GM19397 (cell line): ENCODE data around the gene ZFR.

Experiments used
- ATAC-seq: cut with Tn5 transposase; IDR thresholded peaks from one replicate; pipeline ENCODE4 v1.9.1; 2021; ENCODE audit warnings: mild to moderate bottlenecking, moderate library complexity; ENCODE audit not compliant: unreplicated experiment

Gene ZFR

DNA sequence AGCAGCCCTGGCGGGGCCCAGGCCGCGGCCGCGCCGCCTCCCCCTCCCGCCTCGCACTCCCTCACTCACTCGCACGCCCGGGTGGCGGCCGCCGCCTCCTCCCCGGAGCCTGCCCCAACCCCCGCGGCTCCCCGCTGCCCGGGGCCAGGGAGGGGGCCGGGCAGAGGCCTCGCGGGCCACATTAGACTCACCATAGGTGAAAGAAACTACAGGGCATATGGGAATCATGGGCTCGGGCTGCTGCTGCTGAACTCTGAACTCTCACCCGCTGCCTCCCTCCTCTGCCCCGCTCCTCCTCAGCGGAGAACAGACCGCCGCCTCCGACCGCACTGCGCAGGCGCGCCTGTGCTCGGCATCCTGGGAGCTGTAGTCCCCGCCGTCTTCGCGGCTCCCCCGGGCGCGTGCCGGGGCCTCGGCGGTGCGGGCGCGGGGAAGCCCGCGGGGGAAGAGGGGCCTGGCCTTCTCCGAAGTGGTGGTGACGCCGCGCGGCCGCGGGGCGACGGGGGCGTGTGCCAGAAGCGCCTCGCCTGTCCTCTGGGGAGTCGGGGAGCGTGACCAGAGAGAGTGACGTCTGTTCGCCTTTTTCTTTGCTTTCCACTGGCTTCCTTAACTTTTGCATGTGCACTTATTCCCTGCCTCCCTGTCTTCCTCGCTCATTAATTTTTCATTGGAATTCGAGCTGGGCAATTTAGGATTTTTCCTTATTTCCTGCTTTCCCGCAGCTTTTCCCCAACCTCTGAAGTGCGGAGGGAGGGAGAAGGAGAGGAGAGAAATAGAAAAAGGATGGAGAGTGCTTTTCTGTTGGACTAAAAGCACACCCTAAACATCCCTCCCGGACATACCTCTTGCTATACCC, at the start of gene ZFR:
TSS of gene ZFR (minus strand) at position 310 of the 856 bp plus-strand sequence. CDS start at position 228, 82 bp downstream.
- ATAC-seq: peak; percentile 82

GRCh38 chr5:32490972-32491557, 46.5 kb upstream of the ZFR start:
- no peak for ATAC-seq

DNA sequence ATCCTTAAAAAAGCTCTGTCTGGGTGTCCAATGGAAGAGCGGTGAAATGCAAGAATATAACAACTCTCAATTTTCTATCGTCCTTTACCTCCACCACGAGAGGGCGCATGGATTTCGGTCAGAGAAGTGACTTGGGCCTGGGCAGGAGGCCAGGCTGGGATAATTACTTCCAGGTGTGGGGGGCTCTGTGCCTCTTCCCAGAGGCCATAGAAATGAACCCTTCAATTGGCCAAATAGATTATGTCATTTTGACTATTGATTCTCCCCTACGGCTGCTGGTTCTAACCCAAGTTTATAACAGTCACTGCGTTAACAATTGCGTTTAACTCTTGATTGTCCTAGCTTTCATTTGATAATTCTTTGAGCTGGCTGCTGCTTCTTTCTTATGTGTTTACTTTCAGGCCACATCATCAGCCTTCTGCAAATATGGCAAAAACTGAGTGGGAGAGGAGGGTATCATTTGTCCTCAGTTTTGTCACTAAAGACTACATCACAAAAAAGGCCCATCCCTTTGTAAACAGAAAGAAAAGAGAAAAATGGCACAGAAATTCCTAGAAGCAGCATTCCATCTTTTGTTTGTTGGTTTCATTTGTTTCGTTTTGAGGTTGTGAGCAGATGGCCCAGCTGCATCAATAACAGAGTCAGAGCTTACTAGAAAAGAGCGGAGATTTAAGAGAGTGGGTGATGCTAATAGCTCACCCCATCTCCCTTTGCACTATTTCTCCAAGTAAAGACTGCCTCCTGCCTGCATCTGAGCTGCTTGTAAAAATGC, 45.4 kb upstream of the ZFR start:
- no peak for ATAC-seq

DNA sequence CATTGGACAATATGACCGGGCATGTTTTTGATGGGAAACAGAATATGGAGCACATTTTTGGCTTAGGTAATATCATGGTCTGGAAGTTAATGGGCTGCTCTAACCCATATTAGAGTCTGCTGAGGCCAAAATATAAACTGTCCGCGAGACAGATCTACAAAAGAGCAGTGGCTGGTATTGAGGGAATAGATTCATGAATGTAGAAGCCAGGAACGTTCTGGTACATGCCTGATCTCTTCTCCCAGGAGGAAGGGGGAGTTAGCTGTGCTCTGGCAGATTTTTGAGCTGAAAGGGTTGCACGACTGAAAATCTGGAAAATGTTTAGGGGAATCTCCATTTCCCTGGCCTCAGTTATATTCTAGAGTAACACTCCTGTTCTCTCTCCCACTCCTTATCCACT, 42.9 kb upstream of the ZFR start:
- ATAC-seq: no peak

DNA sequence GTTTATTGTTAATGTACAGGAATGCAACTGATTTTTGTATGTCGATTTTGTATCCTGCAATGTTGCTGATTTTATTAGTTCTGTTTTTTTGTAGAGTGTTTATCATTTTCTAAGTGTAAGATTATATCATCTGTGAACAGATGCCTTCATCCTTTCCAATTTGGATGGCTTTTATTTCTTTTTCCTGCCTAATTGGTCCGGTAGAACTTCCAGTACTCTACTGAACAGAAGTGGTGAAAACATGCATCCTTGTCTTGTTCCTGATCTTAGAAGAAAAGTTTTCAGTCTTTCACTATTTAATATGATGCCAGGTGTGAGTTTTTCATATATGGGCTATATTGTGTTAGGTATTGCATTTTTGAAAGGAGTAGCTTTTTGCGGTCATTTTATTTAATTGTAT, 42.5 kb upstream of the ZFR start:
- ATAC-seq: no peak

GRCh38 chr5:32482193-32482592, 37.7 kb upstream of the ZFR start:
- ATAC-seq: no peak

GRCh38 chr5:32479096-32479495, 34.6 kb upstream of the ZFR start:
- ATAC-seq: no peak

DNA sequence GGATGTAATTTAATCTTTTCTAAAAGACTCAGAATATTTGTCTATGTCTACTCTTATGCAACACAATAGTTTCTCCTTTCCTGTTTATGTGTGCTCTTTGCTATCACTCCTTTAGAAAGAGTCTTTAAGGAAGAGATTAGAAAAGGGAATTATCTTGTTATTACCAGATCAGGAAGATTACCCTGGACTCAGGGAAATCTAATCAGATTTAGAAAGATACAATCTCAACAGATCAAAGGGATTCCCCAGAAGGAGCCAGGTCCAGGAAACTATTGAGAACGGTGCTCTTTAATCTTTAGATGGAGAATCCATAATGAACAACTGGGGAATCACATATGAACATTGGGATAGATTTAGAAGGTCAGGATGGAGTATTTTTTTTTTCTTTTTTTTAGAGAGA, 32.4 kb upstream of the ZFR start:
- no peak for ATAC-seq

DNA sequence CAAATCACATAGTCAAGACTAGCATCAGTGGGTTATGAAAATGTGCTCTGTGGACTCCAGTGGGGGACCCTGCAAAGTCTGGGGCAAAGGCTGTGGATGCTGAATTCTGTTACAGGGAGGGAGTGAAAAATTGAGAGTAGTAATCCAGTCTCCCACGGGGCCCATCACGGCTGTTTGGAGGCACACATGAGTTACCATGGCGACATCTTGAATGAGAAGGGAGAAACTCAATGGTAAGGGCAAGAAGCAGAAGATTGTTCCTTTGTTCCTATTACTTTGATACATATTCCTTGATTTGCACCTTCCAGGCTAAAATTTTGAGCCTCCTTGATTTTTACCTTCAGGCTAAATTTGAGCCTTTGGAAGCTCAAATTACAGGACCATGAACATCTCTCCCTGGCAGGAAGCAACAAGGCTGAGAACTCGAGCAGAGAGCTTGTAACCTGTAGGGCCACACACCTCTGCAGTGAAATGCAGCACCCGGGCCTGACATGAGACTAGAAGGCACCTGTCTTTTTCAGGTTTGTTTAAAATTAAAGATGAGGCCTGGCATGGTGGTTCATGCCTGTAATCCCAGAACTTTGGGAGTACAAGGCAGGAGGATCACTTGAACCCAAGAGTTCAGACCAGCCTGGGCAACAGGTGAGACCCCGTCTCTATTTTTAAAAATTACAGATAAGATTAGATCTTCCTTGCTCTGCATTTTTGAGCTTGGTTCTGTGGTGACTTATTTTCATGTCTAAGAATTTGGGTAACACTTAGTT, 31.0 kb upstream of the ZFR start:
- no peak for ATAC-seq

DNA sequence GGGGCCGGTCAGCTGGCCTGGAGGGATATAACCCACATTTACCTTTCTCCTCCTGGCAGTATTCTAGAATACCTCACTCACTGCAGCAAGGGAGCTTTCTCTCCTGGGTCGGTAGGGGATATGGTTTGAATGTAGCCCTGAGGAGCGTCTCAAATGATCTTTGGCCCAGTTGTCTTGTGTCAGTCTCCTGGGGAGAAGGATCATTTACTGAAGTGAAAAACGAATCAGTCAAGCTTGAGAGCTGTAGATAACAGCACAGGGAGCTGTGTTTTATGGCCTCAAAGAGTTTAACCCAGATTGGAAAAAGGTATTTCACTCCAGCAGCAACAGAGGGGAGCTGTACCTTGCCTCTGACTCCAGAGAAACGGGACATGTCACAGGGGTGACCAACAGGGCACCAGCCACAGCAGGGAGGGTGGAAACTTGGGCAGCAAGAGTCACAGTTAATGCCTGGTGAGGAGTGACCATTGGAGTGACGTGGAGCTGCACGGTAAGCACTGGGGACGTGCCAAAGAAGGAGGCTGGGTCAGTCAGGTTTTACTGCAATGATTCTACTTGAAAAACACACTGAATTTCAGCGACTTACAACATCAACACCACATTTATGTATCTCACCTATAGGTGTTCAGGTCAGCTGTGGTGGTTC, 29.8 kb upstream of the ZFR start:
- ATAC-seq: no peak

- no peak for ATAC-seq
Measured at GRCh38 chr5:32473072-32473471, 28.5 kb upstream of the ZFR start.

DNA sequence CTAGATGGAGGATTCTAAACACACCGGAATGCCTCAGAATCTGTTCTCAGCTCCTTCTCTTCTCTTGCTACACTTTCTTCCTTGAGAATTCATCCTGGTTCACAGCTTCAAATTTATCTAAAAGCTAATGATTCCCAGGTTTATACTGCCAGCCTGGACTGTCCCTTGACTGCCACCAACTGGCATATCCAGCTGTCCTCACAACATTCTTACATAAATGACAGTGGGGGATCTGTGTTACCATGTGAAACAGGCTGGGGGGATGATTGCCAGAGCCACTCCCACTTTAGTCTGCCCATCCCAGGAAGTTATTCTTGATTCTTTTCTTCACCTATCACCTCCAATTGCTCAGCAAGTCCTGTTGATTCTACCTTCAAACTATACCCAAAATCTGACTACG, 27.2 kb upstream of the ZFR start:
- ATAC-seq: no peak

DNA sequence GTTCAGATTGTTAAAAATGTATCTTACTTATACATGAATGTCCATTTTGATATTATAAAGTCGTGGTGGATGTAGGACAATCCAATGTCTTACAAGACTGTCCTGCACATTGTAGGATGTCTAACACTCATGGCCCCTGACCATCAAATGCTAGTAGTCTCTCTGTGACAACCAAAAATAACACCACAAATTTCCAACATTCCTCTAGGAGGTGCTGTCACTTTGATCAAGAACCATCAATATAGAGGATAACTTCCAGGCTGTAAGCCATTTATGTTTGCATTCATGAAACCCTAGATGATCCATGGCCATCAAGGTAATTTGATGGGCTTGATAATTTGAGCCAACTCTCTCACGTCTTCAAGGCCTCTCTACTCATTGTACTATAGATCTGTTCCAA, 20.5 kb upstream of the ZFR start:
- ATAC-seq: no peak

GRCh38 chr5:32462618-32463017, 18.1 kb upstream of the ZFR start:
- ATAC-seq: no peak

DNA sequence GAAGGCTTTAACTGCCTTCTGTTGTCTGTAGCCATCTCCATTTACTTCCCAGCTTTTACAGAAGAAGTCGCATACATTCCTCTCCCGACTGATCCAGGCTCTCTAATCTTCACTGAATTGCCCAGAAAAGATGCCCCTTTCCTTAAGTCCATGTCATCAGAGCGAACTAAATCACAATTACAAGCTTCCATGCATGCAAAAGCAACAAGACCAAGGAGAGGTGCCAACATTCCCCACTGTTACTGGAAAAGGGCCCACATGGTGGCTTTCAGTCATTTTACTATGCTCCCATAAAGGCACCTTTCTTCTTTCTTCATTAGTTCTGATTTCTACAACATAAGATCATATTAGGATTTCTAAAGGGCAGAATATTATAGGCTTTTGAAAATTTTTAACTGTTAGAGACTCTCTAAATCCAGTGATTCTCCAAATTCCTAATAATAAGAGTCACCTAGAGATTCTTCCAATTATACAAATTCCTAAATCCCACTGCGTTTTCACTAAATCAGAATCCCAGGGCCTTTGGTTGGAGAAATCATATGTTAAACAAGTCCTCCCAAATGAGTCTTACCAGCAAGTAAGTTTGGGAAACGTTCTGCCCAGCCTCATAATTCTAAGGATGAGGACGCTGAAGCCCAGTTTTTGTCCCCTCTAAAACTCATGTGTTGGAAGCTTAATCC, 17.0 kb upstream of the ZFR start:
- no peak for ATAC-seq

DNA sequence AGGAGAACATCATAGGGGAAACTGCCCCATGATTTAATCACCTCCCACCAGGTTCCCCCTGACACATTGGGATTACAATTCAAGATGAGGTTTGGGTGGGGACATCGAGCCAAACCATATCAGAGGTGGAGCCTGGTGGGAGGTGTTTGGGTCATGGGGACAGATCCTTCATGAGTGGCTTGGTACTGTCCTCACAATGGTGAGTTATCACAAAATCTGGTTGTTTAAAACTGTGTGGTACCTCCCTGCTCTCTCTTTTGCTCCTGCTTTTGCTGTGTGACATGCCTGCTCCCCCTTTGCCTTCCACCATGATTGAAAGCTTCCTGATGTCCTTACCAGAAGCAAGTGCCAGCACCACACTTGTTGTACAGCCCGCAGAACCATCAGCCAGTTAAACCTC, 16.2 kb upstream of the ZFR start:
- ATAC-seq: no peak

DNA sequence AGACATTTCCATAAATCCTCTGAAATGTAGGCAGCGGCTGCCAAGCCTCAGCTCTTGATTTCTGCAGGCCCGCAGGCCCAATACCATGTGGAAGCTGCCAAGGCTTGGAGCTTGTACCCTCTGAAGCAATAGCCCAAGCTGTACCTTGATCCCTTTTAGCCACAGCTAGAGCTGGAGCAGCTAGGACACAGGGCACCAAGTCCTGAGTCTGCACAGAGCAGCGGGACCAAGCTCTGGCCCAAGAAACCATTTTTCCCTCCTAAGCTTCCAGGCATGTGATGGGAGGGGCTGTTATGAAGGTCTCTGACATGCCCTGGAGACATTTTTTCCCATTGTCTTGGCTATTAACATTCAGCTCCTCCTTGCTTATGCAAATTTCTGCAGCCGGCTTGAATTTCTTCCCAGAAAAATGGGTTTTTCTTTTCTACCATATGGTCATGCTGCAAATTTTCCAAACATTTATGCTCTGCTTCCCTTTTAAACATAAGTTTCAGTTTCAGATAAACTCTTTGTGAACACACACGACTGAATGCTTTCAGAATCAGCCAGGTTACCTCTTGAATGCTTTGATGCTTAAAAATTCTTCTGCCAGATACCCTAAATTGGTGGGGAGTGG, 14.4 kb upstream of the ZFR start:
- no peak for ATAC-seq

GRCh38 chr5:32455311-32455710, 10.8 kb upstream of the ZFR start:
- no peak for ATAC-seq

GRCh38 chr5:32454821-32455220, 10.3 kb upstream of the ZFR start:
- ATAC-seq: no peak

- ATAC-seq: no peak
Measured at GRCh38 chr5:32453916-32454315, 9.4 kb upstream of the ZFR start.
